22Rv1 (cell line): ENCODE measurements around the gene MACC1.

Experiments
- H3K27ac ChIP-seq: fragments of 450-650 bp; 2 replicates; pipeline ENCODE4 v1.5.1; 2017
- ZFX ChIP-seq: fragments of 450-650 bp; IDR thresholded peaks from 2 replicates; pipeline ENCODE4 v1.6.1; 2017; ENCODE audit warnings: antibody characterized with exemption, borderline replicate concordance
- TF ChIP-seq, protein P1 (sequence below): fragments of 450-650 bp; IDR thresholded peaks from 2 replicates; pipeline ENCODE4 v1.5.1; 2017; ENCODE audit warnings: mild to moderate bottlenecking

The MACC1 gene

DNA sequence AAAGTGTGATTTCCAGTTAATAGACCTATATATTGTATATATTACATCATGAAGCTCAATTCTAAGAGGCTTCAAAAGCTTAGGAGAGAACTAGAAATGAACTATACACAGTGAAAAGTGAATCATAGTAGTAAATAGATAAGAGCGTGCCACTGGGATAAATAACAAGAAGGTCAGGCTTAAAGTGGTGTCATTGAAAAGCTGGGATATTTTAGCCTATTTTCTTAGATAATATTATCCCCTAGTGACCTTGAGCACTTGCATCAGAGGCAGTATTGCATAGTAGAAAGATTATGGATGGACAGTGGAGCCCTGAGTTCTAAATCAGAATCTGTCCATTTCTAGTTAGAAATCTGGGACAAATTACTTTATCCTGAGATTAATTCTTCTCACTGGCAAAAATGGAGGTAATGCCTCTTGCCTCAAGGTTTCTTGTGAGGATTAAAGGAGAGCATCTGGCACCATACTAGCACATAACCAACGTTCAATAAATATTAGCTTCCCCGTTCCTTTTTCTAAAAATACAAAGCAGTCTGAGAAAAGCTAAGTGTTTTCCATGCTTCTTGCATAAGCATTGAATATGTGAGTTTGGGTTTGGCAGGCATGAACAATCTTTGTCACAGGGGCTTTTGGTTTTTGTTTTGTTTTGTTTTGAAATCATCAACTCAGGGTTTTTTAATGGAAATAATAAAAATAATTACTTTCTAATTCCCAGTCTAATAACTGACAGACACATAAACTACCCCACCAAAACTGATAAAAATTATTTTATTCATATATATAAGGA, 27.3 kb upstream of the MACC1 start:
- TF ChIP-seq ZFX: no peak
- TF ChIP-seq, protein P1, sequence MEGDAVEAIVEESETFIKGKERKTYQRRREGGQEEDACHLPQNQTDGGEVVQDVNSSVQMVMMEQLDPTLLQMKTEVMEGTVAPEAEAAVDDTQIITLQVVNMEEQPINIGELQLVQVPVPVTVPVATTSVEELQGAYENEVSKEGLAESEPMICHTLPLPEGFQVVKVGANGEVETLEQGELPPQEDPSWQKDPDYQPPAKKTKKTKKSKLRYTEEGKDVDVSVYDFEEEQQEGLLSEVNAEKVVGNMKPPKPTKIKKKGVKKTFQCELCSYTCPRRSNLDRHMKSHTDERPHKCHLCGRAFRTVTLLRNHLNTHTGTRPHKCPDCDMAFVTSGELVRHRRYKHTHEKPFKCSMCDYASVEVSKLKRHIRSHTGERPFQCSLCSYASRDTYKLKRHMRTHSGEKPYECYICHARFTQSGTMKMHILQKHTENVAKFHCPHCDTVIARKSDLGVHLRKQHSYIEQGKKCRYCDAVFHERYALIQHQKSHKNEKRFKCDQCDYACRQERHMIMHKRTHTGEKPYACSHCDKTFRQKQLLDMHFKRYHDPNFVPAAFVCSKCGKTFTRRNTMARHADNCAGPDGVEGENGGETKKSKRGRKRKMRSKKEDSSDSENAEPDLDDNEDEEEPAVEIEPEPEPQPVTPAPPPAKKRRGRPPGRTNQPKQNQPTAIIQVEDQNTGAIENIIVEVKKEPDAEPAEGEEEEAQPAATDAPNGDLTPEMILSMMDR: no peak
- H3K27ac ChIP-seq: no peak overlapping the region

DNA sequence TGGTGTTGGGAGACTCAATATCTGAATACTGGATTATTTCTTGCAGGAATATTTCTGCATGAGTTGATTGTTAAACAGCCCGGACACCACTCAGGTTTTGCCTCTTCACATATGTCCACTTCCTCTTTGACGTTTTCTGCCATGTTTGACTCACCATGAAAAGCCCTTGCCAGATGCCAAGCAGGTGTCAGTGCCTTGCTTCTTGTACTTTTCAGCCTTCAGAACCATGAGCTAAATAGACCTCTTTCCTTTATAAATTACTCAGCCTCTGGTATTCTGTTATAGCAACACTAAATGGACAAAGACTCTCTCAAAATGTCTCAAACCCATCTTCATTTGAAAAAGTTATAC, 24.7 kb upstream of the MACC1 start:
- H3K27ac ChIP-seq: no peak overlapping the region

DNA sequence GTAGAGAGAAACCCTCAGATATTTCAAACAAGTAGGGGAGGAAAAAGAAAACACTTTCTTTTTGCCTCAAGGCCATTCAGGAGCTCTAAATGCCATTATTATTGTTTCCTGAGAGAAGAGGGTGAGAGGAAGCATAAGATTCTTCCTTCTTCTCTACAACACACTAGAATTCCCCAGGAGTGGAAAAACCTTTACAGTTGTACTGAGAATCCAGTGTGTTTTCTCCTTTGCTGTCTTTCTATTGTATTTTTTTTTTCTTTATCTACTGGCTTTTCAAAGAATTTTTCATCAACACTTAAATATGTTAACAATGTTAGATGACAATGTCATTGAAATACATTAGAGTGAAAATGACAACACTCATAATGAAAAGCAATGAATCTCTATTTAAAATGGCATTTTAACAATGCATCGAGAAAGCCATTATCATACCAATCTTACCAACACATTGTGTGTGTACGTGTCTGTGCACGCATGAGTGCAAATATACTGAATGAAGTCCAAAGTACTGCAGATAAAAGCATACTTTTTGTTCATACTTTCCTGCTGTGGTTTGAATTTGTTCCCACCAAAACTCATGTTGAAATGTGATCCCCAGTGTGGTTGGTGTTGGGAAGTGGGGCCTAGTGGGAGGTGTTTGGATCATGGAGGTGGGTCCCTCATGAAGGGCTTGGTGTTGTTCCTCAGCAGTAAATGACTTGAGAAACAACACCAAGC, 24.2 kb upstream of the MACC1 start:
- no peak for TF ChIP-seq ZFX
- TF ChIP-seq, protein P1: no peak
- no peak overlapping the region for H3K27ac ChIP-seq

More for the DNA sequence above, 24.7 kb upstream of the MACC1 start:
- TF ChIP-seq, protein P1: no peak
- TF ChIP-seq ZFX: no peak

DNA sequence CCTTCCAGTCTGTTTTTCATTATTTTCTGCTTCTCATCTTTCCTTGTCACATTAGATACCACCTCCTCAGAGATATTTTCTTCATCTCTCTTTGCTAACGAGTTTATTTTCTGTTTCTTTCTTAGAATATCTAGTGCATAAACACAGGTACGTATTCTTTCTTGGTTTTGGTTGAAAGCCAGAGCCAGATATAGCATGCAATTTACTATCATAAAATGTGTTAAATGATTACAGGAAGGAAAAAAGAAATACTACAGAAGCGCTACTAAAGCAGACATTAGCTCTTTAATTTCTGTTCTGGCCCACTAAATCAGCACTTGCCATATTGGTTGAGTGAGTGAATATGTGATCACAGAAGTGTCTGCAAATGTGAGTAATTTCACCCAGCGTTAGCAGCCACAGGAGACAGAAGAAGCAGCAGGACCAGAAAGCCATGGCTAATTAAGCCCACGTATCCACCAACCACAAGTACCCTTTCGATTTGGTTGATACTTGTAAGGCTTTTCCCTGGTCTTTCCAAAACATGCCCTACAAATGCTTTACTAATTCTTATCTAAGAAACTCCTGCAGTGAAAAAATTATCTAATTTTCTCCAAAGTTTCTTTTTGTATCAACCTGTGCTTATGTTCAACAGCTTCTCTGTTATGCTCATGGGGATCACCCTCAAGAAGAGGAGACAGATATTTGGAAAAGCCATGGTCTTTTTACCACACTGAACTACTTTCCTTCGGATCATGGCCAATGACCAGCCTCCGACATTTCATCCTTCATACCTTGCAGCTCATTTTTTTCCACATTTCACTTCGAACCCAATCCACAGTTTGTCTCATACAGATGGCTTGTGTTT, 23.1 kb upstream of the MACC1 start:
- TF ChIP-seq ZFX: no peak
- TF ChIP-seq, protein P1: no peak
- no peak overlapping the region for H3K27ac ChIP-seq

DNA sequence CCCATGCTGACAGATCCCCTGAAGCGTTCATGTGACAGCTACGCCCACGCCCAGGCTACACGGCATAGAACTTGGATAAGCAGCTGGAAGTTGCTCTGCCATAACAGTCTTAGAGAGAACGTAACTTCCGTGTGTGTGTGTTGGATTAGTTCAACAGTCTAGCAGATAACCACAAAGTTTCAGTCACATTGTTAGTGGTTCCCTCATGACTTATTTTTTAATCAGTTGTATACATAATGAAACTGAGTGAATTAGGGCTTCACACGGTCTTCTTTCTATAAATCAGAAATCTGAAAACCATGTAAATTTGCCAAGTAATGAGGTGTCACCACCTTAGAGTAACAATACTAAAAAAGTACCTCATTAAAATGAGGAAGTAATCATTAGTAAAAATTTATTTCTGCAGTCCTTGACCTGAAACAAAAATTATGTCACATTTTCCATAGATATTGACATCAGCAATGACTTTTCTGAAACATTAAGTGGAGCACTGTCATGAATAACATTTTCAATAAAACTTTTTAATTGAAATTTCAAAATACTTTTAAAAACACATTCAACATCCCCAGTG, 21.7 kb upstream of the MACC1 start:
- TF ChIP-seq, protein P1: no peak
- TF ChIP-seq ZFX: no peak
- H3K27ac ChIP-seq: no peak overlapping the region

DNA sequence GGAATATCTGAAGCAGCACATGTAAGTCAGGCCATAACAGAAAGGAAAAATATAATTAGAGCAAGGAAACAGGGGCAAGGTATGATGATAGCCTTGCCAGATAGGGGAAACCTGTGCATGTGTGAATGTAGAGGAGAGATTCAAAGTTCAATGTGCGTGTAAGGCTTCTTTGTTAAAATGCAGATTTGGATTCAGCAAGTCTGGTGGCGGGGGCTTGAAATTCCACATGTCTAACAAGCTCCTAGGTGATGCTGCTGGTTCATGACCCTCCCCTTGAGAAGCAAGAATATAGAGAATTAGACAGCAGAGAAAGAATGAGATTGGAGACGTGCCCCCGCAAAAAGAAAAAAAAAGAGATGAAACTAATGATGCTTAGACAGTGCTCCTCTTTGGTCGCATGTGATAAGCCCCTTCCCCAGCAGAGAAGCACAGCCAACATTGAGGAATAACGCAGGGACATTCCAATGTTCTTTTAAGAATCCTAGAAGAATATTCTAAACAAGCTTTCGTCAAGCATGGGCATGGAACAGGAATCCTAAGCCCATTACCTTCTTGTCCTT, 21.1 kb upstream of the MACC1 start:
- no peak for TF ChIP-seq ZFX
- TF ChIP-seq, protein P1: no peak
- no peak overlapping the region for H3K27ac ChIP-seq
